HEK293T (cell line): ENCODE data around the gene IPO5.

Experiments
- CTCF ChIA-PET: fragments of 350-600 bp; formaldehyde crosslinking; extraction: SDS; loops from one replicate; lab custom pipeline; 2021; ENCODE audit warnings: antibody characterized with exemption, inconsistent platforms; lab: Yijun Ruan, JAX
- POLR2A ChIA-PET: fragments of 350-600 bp; formaldehyde crosslinking; extraction: SDS; loops from one replicate; lab custom pipeline; 2020; ENCODE audit warnings: antibody characterized with exemption, inconsistent platforms; lab: Yijun Ruan, JAX
- DNase-seq: peaks from one replicate; pipeline ENCODE4 v3.0.0; 2012; ENCODE audit warnings: mixed read lengths; ENCODE audit errors: extremely low spot score
- ARNT ChIP-seq: fragments of 450-650 bp; IDR thresholded peaks from 2 replicates; pipeline ENCODE4 v1.6.1; 2017; ENCODE audit warnings: mild to moderate bottlenecking
- CTBP1 ChIP-seq: fragments of 450-650 bp; IDR thresholded peaks from 2 replicates; pipeline ENCODE4 v1.6.1; 2016; ENCODE audit warnings: borderline replicate concordance
- ELF4 ChIP-seq: fragments of 450-650 bp; IDR thresholded peaks from 2 replicates; pipeline ENCODE4 v1.6.1; 2017; ENCODE audit warnings: antibody characterized with exemption
- FOXA1 ChIP-seq: fragments of 450-650 bp; IDR thresholded peaks from 2 replicates; pipeline ENCODE4 v1.6.1; 2016; ENCODE audit warnings: mild to moderate bottlenecking
- FOXK2 ChIP-seq: fragments of 450-650 bp; IDR thresholded peaks from 2 replicates; pipeline ENCODE4 v1.6.1; 2016; ENCODE audit warnings: mild to moderate bottlenecking
- FOXM1 ChIP-seq: fragments of 450-650 bp; IDR thresholded peaks from 2 replicates; pipeline ENCODE4 v1.6.1; 2017; ENCODE audit warnings: mild to moderate bottlenecking, borderline replicate concordance
- HDGF ChIP-seq: fragments of 450-650 bp; IDR thresholded peaks from 2 replicates; pipeline ENCODE4 v1.6.1; 2017; ENCODE audit warnings: antibody characterized with exemption, borderline replicate concordance
- L3MBTL2 ChIP-seq: fragments of 450-650 bp; conservative IDR thresholded peaks from 2 replicates; pipeline ENCODE4 v1.6.1; 2016; ENCODE audit warnings: mild to moderate bottlenecking
- LEF1 ChIP-seq: fragments of 450-650 bp; IDR thresholded peaks from 2 replicates; pipeline ENCODE4 v1.6.1; 2017; ENCODE audit warnings: mild to moderate bottlenecking, borderline replicate concordance
- NFRKB ChIP-seq: fragments of 450-650 bp; IDR thresholded peaks from 2 replicates; pipeline ENCODE4 v1.6.1; 2016; ENCODE audit warnings: mild to moderate bottlenecking, moderate library complexity
- SP1 ChIP-seq: fragments of 450-650 bp; IDR thresholded peaks from 2 replicates; pipeline ENCODE4 v1.6.1; 2017
- SUZ12 ChIP-seq: fragments of 450-650 bp; IDR thresholded peaks from 2 replicates; pipeline ENCODE4 v1.6.1; 2016; ENCODE audit warnings: mild to moderate bottlenecking
- TARDBP ChIP-seq: fragments of 450-650 bp; IDR thresholded peaks from 2 replicates; pipeline ENCODE4 v1.6.1; 2016
- ZNF384 ChIP-seq: fragments of 450-650 bp; IDR thresholded peaks from 2 replicates; pipeline ENCODE4 v1.6.1; 2016
- TF ChIP-seq, protein P1 (sequence below): fragments of 450-650 bp; IDR thresholded peaks from 2 replicates; pipeline ENCODE4 v1.6.1; 2016

Gene IPO5

DNA sequence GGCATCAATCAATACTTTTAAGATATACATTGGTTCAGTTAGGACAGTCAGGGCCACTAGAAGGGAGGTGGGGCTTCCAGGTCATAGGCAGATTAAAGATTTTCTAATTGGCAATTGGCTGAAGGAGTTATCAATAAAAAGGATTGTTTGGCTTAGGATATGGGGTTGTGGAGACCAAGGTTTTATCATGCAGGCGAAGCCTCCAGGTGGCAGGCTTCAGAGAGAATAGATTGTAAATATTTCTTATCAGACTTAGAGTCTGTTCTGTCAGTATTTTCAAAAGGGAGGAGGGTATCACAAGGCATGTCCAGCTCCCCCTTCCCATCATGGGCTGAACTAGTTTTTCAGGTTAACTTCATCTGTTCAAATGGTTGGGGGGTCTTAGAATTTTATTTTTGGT, 112.0 kb downstream of the IPO5 start:
- TF ChIP-seq ELF4 (no peak), ARNT (no peak), L3MBTL2 (no peak)
- no peak for DNase-seq
- ChIA-PET POLR2A (no interaction called here), CTCF (no interaction called here)

DNA sequence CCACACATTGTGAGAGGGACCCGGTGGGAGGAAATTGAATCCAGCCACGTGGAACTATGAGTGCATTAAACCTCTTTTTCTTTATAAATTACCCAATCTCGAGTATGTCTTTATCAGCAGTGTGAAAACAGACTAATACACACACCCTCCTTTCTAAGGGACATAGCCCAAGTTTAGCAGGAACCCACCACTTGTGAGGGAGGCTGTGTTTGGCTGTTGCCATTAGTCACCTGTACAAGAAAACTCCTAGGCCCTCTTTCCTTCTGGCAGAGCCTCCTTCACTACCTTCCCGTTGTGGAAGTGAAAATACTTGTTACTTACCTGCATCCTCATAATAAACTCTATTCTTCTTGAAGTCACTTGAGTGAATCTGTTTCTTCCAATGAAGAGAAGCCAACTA, 113.2 kb downstream of the IPO5 start:
- TF ChIP-seq NFRKB, result no peak
- TF ChIP-seq SP1, result no peak
- CTCF ChIA-PET, result no interaction called here
- DNase-seq, result no peak
- POLR2A ChIA-PET, result no interaction called here

DNA sequence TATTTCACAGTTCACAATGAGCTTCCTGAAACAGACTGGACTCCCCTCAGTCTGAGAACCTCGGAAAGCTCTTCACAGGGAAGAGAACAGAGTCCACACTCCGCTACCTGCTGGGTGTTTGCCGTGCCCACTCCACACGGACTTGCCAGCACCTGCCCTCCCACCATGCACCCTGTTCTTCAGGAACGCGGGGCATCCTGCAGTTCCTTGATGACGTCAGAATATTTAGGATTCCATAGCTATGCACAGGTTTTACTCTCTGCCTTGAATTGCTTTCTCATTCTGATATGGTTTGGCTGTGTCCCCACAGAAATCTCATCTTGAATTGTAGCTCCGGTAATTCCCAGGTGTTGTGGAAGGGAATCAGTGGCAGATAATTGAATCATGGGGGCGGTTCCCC, 115.0 kb downstream of the IPO5 start:
- TF ChIP-seq ARNT, result no peak
- TF ChIP-seq, protein P1, sequence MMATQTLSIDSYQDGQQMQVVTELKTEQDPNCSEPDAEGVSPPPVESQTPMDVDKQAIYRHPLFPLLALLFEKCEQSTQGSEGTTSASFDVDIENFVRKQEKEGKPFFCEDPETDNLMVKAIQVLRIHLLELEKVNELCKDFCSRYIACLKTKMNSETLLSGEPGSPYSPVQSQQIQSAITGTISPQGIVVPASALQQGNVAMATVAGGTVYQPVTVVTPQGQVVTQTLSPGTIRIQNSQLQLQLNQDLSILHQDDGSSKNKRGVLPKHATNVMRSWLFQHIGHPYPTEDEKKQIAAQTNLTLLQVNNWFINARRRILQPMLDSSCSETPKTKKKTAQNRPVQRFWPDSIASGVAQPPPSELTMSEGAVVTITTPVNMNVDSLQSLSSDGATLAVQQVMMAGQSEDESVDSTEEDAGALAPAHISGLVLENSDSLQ, result no peak
- TF ChIP-seq TARDBP, result no peak
- TF ChIP-seq SUZ12, result no peak
- no peak for DNase-seq
- ChIA-PET POLR2A (no interaction called here), CTCF (no interaction called here)

DNA sequence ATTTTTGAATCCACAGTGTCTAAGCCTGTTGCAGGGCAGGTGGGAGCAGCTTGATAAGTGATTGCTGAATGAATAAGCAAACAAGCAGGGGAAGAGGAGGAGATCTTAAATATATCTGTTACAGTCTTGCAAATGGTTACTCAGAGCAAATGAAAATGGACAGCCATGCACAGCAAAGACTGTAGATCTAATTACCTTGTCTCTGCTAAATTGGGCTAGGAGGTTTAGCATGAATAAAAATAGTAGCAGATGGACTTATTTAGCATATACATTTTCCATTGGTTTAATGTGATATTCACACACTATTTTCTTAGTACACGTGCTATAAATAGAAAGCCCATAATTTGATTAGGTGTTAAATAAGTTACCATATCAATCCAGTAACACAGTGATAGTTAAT, 116.5 kb downstream of the IPO5 start:
- CTCF ChIA-PET, result no interaction called here
- POLR2A ChIA-PET, result no interaction called here
- TF ChIP-seq SP1, result no peak
- TF ChIP-seq ELF4, result no peak
- TF ChIP-seq, protein P1, result no peak
- no peak for TF ChIP-seq ZNF384
- no peak for TF ChIP-seq NFRKB
- TF ChIP-seq FOXM1, result no peak
- no peak for TF ChIP-seq TARDBP
- TF ChIP-seq FOXK2, result no peak
- no peak for TF ChIP-seq HDGF
- no peak for TF ChIP-seq ARNT
- TF ChIP-seq CTBP1, result no peak
- TF ChIP-seq FOXA1, result no peak
- no peak for DNase-seq

DNA sequence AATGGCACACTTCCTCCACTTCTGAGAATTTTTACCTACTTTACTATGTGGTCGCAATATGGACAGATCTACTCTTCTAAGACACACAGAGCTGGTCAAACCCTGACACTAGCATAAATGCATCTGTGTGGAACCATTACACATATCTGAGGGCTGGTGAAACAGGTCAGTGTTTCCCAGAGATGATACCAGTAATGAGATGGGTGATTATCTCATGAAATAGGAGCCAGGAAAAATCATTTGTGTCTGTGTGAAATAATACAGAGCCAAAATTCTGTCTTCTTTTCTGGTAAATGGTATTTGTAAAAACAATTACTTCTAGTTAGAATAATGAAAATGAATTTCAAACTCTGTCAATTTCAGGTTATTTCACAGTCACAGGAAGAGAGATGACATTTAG, 117.8 kb downstream of the IPO5 start:
- ChIA-PET CTCF (no interaction called here), POLR2A (no interaction called here)
- TF ChIP-seq HDGF (no peak), FOXM1 (no peak), SP1 (no peak), FOXK2 (no peak), ELF4 (no peak), LEF1 (no peak), FOXA1 (no peak), ARNT (no peak), NFRKB (no peak), L3MBTL2 (no peak)
- DNase-seq, result no peak

DNA sequence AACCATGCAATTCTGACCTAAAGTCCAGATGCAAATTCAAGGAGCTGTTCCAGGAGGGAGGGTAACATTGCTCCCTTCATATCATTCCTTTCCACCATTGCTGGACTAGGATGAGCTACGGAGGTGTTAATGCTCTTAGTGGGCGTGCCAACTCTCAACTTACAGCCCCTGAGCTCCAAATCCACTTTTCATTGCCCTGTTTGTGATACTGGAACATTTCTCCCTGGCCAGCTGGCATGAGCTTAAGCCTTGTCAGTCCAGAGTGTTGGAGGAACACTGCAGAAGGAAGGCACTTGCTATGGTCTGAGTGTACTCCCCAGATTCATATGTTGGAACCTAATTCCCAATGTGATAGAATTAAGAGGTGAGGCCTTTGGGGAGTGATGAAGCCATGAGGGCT, 119.0 kb downstream of the IPO5 start:
- ChIA-PET CTCF (no interaction called here), POLR2A (no interaction called here)
- DNase-seq, result no peak
- TF ChIP-seq LEF1 (no peak), FOXA1 (no peak), TARDBP (no peak), NFRKB (no peak), CTBP1 (no peak), HDGF (no peak), FOXM1 (no peak), ELF4 (no peak), FOXK2 (no peak), L3MBTL2 (no peak)
- TF ChIP-seq, protein P1, result no peak
